ENCODE results near the gene LTB4R. TPM values are rescaled to one million over a fixed set of nuclear protein-coding genes. Genes with fewer than 3 reads are reported as not detected.

LTB4R gene
- total and polyA plus RNA-seq, 2 donors (not counting 1 experiment from before 2014, with no cell fraction given), result 0.62 to 0.66 TPM

- Histone ChIP-seq H2AFZ (ENCODE audit: low read length) (no peak overlapping the region), H3K27ac (ENCODE audit: insufficient read depth, low read length) (no peak overlapping the region), H3K4me2 (ENCODE audit: extremely low read depth, insufficient read depth, low read length) (no peak overlapping the region), H3K4me3 (replicated peaks in 1 of 4; ENCODE audit: control extremely low read depth in 1 of 4, insufficient read depth in 1 of 4, low read depth in 3 of 4, low read length in 4 of 4) (no peak overlapping the region), H3K27me3 (ENCODE audit: control insufficient read depth, insufficient read depth, low read length) (peaks cover 12% of the 10 kb centered on the region), H3K9me3 (ENCODE audit: control insufficient read depth, insufficient read depth, low read depth, low read length) (no peaks in the 10 kb centered on the region), H3K36me3 (ENCODE audit: control insufficient read depth, insufficient read depth, low read length) (no peaks in the 10 kb centered on the region), H3K4me1 (ENCODE audit: control insufficient read depth, extremely low read depth, insufficient read depth, low read length) (peaks cover 16% of the 10 kb centered on the region), H4K20me1 (ENCODE audit: control insufficient read depth, extremely low read depth, insufficient read depth, low read length) (no peaks in the 10 kb centered on the region), H3K79me2 (ENCODE audit: control insufficient read depth, insufficient read depth, low read length) (no peaks in the 10 kb centered on the region), H3K9ac (ENCODE audit: insufficient read depth, low read length) (no peak overlapping the region)
- no peak for DNase-seq (ENCODE audit: low read depth in 2 of 2)
- TF ChIP-seq EZH2 (IDR thresholded peaks at IDR 0.05; ENCODE audit: low read length, missing control alignments) (no peak), CTCF (conservative IDR thresholded peaks at IDR 0.05 in 1 of 2, IDR thresholded peaks at IDR 0.05 in 1 of 2; ENCODE audit: low read depth in 1 of 2, low read length in 2 of 2) (no peak)
Observed at GRCh38 chr14:24314377-24315193, 3.3 kb downstream of the LTB4R start.

GRCh38 chr14:24315243-24315806 is 4.0 kb downstream of the LTB4R start:
- H3K27ac ChIP-seq (ENCODE audit: insufficient read depth, low read length), result no peak overlapping the region
- H4K20me1 ChIP-seq (ENCODE audit: control insufficient read depth, extremely low read depth, insufficient read depth, low read length), result no peaks in the 10 kb centered on the region
- H3K4me2 ChIP-seq (ENCODE audit: extremely low read depth, insufficient read depth, low read length), result no peak overlapping the region
- TF ChIP-seq CTCF (conservative IDR thresholded peaks at IDR 0.05 in 1 of 2, IDR thresholded peaks at IDR 0.05 in 1 of 2; ENCODE audit: low read depth in 1 of 2, low read length in 2 of 2) (no peak), EZH2 (IDR thresholded peaks at IDR 0.05; ENCODE audit: low read length, missing control alignments) (no peak)
- H3K36me3 ChIP-seq (ENCODE audit: control insufficient read depth, insufficient read depth, low read length), result no peaks in the 10 kb centered on the region
- DNase-seq (ENCODE audit: low read depth in 2 of 2), result no peak
- peaks cover 12% of the 10 kb centered on the region for H3K4me1 ChIP-seq (ENCODE audit: control insufficient read depth, extremely low read depth, insufficient read depth, low read length)
- H2AFZ ChIP-seq (ENCODE audit: low read length), result no peak overlapping the region
- H3K79me2 ChIP-seq (ENCODE audit: control insufficient read depth, insufficient read depth, low read length), result no peaks in the 10 kb centered on the region
- peaks cover 14% of the 10 kb centered on the region for H3K27me3 ChIP-seq (ENCODE audit: control insufficient read depth, insufficient read depth, low read length)
- H3K9me3 ChIP-seq (ENCODE audit: control insufficient read depth, insufficient read depth, low read depth, low read length), result no peaks in the 10 kb centered on the region
- H3K4me3 ChIP-seq (replicated peaks in 1 of 4; ENCODE audit: control extremely low read depth in 1 of 4, insufficient read depth in 1 of 4, low read depth in 3 of 4, low read length in 4 of 4), result no peak overlapping the region
- H3K9ac ChIP-seq (ENCODE audit: insufficient read depth, low read length), result no peak overlapping the region

GRCh38 chr14:24315807-24316596 is 4.7 kb downstream of the LTB4R start:
- Histone ChIP-seq H3K36me3 (ENCODE audit: control insufficient read depth, insufficient read depth, low read length) (no peaks in the 10 kb centered on the region), H3K9me3 (ENCODE audit: control insufficient read depth, insufficient read depth, low read depth, low read length) (no peaks in the 10 kb centered on the region), H3K4me3 (replicated peaks in 1 of 4; ENCODE audit: control extremely low read depth in 1 of 4, insufficient read depth in 1 of 4, low read depth in 3 of 4, low read length in 4 of 4) (no peak overlapping the region), H3K4me2 (ENCODE audit: extremely low read depth, insufficient read depth, low read length) (no peak overlapping the region), H3K79me2 (ENCODE audit: control insufficient read depth, insufficient read depth, low read length) (no peaks in the 10 kb centered on the region), H3K27ac (ENCODE audit: insufficient read depth, low read length) (no peak overlapping the region), H4K20me1 (ENCODE audit: control insufficient read depth, extremely low read depth, insufficient read depth, low read length) (no peaks in the 10 kb centered on the region), H3K4me1 (ENCODE audit: control insufficient read depth, extremely low read depth, insufficient read depth, low read length) (peaks cover 10% of the 10 kb centered on the region), H2AFZ (ENCODE audit: low read length) (no peak overlapping the region), H3K9ac (ENCODE audit: insufficient read depth, low read length) (no peak overlapping the region), H3K27me3 (ENCODE audit: control insufficient read depth, insufficient read depth, low read length) (peaks cover 14% of the 10 kb centered on the region)
- no peak for TF ChIP-seq CTCF (conservative IDR thresholded peaks at IDR 0.05 in 1 of 2, IDR thresholded peaks at IDR 0.05 in 1 of 2; ENCODE audit: low read depth in 1 of 2, low read length in 2 of 2)
- no peak for DNase-seq (ENCODE audit: low read depth in 2 of 2)

Measured in fibroblast of lung (primary cell).